Stimulated activated CD4-positive, alpha-beta T cell treated with anti-CD3 and anti-CD28 coated beads, Interleukin-2, amount 100 ng/mL, for 4 hours (primary cell): ENCODE measurements around the gene TMBIM1.
"Not testable (repeated sequence)": the region's sequence is repeated elsewhere in the genome, so short reads cannot be mapped to it uniquely, and the experiment has no call there.

Experiments used
- DNase-seq: peaks from one replicate; pipeline ENCODE4 v3.0.0-alpha.2; 2020; ENCODE audit warnings: low read depth

Gene TMBIM1

GRCh38 chr2:218318241-218318640 lies 25.9 kb upstream of the TMBIM1 start:
- no peak for DNase-seq

- DNase-seq, result no peak
These were observed 25.5 kb upstream of the TMBIM1 start for GRCh38 chr2:218317835-218318234.

- DNase-seq, result no peak
These were observed 25.0 kb upstream of the TMBIM1 start for GRCh38 chr2:218317303-218317630.

- DNase-seq, result no peak
These were observed 23.1 kb upstream of the TMBIM1 start for GRCh38 chr2:218315397-218315796.

- DNase-seq, result not testable (repeated sequence)
These were observed 22.5 kb upstream of the TMBIM1 start for GRCh38 chr2:218314764-218315163.

- no peak for DNase-seq
These were observed 21.1 kb upstream of the TMBIM1 start for GRCh38 chr2:218313356-218313755.

GRCh38 chr2:218312267-218312756 lies 20.0 kb upstream of the TMBIM1 start:
- no peak for DNase-seq

- not testable (repeated sequence) for DNase-seq
These were observed 19.4 kb upstream of the TMBIM1 start for GRCh38 chr2:218311541-218312266.

- DNase-seq, result no peak
These were observed 18.7 kb upstream of the TMBIM1 start for GRCh38 chr2:218310853-218311540.

GRCh38 chr2:218307415-218308090 lies 15.2 kb upstream of the TMBIM1 start:
- DNase-seq, result no peak

- DNase-seq, result no peak
These were observed 14.0 kb upstream of the TMBIM1 start for GRCh38 chr2:218306184-218306920.

- no peak for DNase-seq
These were observed 13.1 kb upstream of the TMBIM1 start for GRCh38 chr2:218305383-218305782.

- peak; percentile 80 for DNase-seq
These were observed 9.0 kb upstream of the TMBIM1 start for GRCh38 chr2:218301176-218301819.

- DNase-seq, result no peak
These were observed 7.8 kb upstream of the TMBIM1 start for GRCh38 chr2:218300141-218300540.

- DNase-seq, result no peak
These were observed 6.1 kb upstream of the TMBIM1 start for GRCh38 chr2:218298314-218298875.

GRCh38 chr2:218296847-218297246 lies 4.5 kb upstream of the TMBIM1 start:
- no peak for DNase-seq

- DNase-seq, result no peak
These were observed 3.9 kb upstream of the TMBIM1 start for GRCh38 chr2:218296200-218296599.

- DNase-seq, result no peak
These were observed 2.7 kb upstream of the TMBIM1 start for GRCh38 chr2:218295029-218295428.

GRCh38 chr2:218294430-218295022 lies 2.2 kb upstream of the TMBIM1 start:
- no peak for DNase-seq

GRCh38 chr2:218293715-218294429 lies 1.6 kb upstream of the TMBIM1 start:
- DNase-seq, result no peak
